Left lung (tissue), 10 donors: ENCODE results near the gene HSPH1. TPM values are rescaled to one million over a fixed set of nuclear protein-coding genes. Genes with fewer than 3 reads are reported as not detected.
A peak's percentile ranks its signal among the peaks of the same experiment; 100 is the strongest.

ENCODE experiments used
- ATAC-seq: fragments of 200-7000 bp; cut with Tn5 transposase; one replicate; pipeline ENCODE4 v1.9.1; 2020; ENCODE audit warnings: moderate library complexity
- DNase-seq, 4 donors: peaks; one replicate each; pipeline ENCODE4 v3.0.0-alpha.2; 2013 to 2020
- H3K27ac ChIP-seq, 2 donors: fragments of 200-600 bp; sonication (generic) in 1 of 2; one replicate each; pipeline versions ENCODE4 v1.5.0 to v1.8.0; 2020 to 2021
- H3K27me3 ChIP-seq, 2 donors: fragments of 200-600 bp; sonication (generic) in 1 of 2; one replicate each; pipeline versions ENCODE4 v1.5.0 to v1.8.0; 2020 to 2021
- H3K36me3 ChIP-seq, 2 donors: fragments of 200-600 bp; sonication (generic) in 1 of 2; one replicate each; pipeline versions ENCODE4 v1.5.0 to v1.8.0; 2020 to 2021
- H3K4me1 ChIP-seq, 2 donors: fragments of 200-600 bp; one replicate each; pipeline ENCODE4 v1.8.0; 2021
- H3K4me3 ChIP-seq, 2 donors: fragments of 200-600 bp; sonication (generic) in 1 of 2; one replicate each; pipeline versions ENCODE4 v1.5.0 to v1.8.0; 2020 to 2021; ENCODE audit warnings: mild to moderate bottlenecking in 1 of 2
- H3K9me3 ChIP-seq, 2 donors: fragments of 200-600 bp; sonication (generic) in 1 of 2; one replicate each; pipeline versions ENCODE4 v1.5.0 to v1.8.0; 2020 to 2021
- CTCF ChIP-seq, 2 donors: fragments of 200-600 bp; sonication (generic) in 1 of 2; IDR thresholded peaks; one replicate each; pipeline versions ENCODE4 v1.5.0 to v1.8.0; 2021; ENCODE audit warnings: antibody characterized with exemption in 2 of 2
- intact Hi-C, 2 donors: fragments of 100-400 bp; cut with DNase I; formaldehyde crosslinking; loops; one replicate each; pipeline versions ENCODE4 v1.11.2 to v1.14.2; 2022
- polyA plus RNA-seq, 6 donors: library from polyadenylated mRNA; unstranded; fragments of 120-200 nt; gene quantifications; one replicate each; pipeline ENCODE4 v1.2.1, GENCODE V29; 2013; ENCODE audit not compliant: insufficient read length in 6 of 6
- total RNA-seq, 2 donors: library from RNA; stranded (reverse); fragmentation: NEBNext Ultra II Directional; extraction: Animal tissue kit (Norgen Biotek cat#: 25700); gene quantifications; one replicate each; pipeline ENCODE4 v1.2.1, GENCODE V29; 2021
- donor health status: DM: no; HTN: yes; CAD: no.
- donor health status: DM: no; HTN: no; CAD: no.

HSPH1 gene
- total and polyA plus RNA-seq, 8 donors: 72.9 to 124 (median 93.5) TPM

GRCh38 chr13:31207661-31208552, 46.2 kb upstream of the HSPH1 start:
- ATAC-seq: peak; percentile 70
- Histone ChIP-seq H3K9me3 (no peaks in the 10 kb centered on the region), H3K4me3 (no peak overlapping the region), H3K4me1 (peaks cover 3 to 26% of the 10 kb centered on the region in 2 donors), H3K27me3 (no peaks in the 10 kb centered on the region), H3K36me3 (no peaks in the 10 kb centered on the region), H3K27ac (no peak overlapping the region)
- TF ChIP-seq CTCF (IDR thresholded peaks at IDR 0.05): no peak
- intact Hi-C loops: no loop called here
- peak in 2 of 4 donors; percentile 56 to 76 for DNase-seq

DNA sequence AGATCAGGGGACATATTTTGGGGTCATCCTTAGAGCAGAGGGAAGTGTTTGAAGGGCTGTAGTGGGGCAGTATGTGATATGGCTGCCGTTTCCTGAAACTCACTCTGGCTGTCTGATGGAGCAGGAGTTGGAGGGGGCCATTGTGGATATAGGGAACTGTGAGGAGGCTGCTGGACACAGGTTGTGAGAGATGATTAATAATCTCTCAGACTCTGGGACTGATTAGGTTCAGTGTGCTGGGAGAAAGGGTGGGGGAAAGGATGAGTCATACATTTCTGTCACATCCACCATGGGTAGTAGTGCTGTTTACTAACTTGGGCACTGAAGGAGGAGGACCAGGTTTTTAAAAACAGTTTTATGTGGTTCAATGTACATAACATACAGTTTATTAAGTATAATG, 42.9 kb upstream of the HSPH1 start:
- H3K36me3 ChIP-seq: no peaks in the 10 kb centered on the region
- no peaks in the 10 kb centered on the region for H3K9me3 ChIP-seq
- no peaks in the 10 kb centered on the region for H3K27me3 ChIP-seq
- intact Hi-C loops: no loop called here
- DNase-seq (no peak), ATAC-seq (no peak)
- peaks cover 3 to 34% of the 10 kb centered on the region in 2 donors for H3K4me1 ChIP-seq
- TF ChIP-seq CTCF (IDR thresholded peaks at IDR 0.05): no peak
- H3K4me3 ChIP-seq: no peak overlapping the region
- no peak overlapping the region for H3K27ac ChIP-seq

GRCh38 chr13:31201341-31202031, 39.8 kb upstream of the HSPH1 start:
- Histone ChIP-seq H3K36me3 (no peaks in the 10 kb centered on the region), H3K4me3 (peak overlapping the region; percentile 49 to 52), H3K27me3 (no peaks in the 10 kb centered on the region), H3K9me3 (no peaks in the 10 kb centered on the region), H3K4me1 (peaks cover 0 to 28% of the 10 kb centered on the region in 2 donors), H3K27ac (no peak overlapping the region)
- intact Hi-C loops: no loop called here
- DNase-seq (peak in 1 of 4 donors; percentile 35), ATAC-seq (no peak)
- no peak for TF ChIP-seq CTCF (IDR thresholded peaks at IDR 0.05)

- H3K27ac ChIP-seq: peak overlapping the region; percentile 95 to 98
- H3K4me1 ChIP-seq: peaks cover 0 to 28% of the 10 kb centered on the region in 2 donors
- TF ChIP-seq CTCF (IDR thresholded peaks at IDR 0.05): no peak
- H3K4me3 ChIP-seq: peak overlapping the region; percentile 49 to 52
- intact Hi-C loops: no loop called here
- no peaks in the 10 kb centered on the region for H3K9me3 ChIP-seq
- no peaks in the 10 kb centered on the region for H3K27me3 ChIP-seq
- peak; percentile 58 for ATAC-seq
- H3K36me3 ChIP-seq: no peaks in the 10 kb centered on the region
- peak; percentile 61 to 92 (median 68) for DNase-seq
Observed at GRCh38 chr13:31200637-31200971, 38.9 kb upstream of the HSPH1 start.
